GM18873 (cell line): ENCODE data around the gene ELMO3.

Experiments
- ATAC-seq: cut with Tn5 transposase; IDR thresholded peaks from one replicate; pipeline ENCODE4 v1.9.1; 2021; ENCODE audit warnings: mild to moderate bottlenecking, moderate library complexity, moderate number of reproducible peaks; ENCODE audit not compliant: unreplicated experiment, low FRiP score

Gene ELMO3

GRCh38 chr16:67179421-67180080 lies 19.4 kb upstream of the ELMO3 start:
- no peak for ATAC-seq

GRCh38 chr16:67180166-67180565 lies 18.8 kb upstream of the ELMO3 start:
- ATAC-seq = no peak

GRCh38 chr16:67181346-67181745 lies 17.6 kb upstream of the ELMO3 start:
- no peak for ATAC-seq

GRCh38 chr16:67182288-67182687 lies 16.6 kb upstream of the ELMO3 start:
- ATAC-seq = no peak

- no peak for ATAC-seq
Measured at GRCh38 chr16:67183284-67183626, 15.7 kb upstream of the ELMO3 start.

GRCh38 chr16:67183627-67184452 lies 15.1 kb upstream of the ELMO3 start, which contains the start of gene MATCAP1:
TSS of gene MATCAP1 (minus strand) at chr16:67183963. CDS start at chr16:67180610, 3,353 bp downstream.
- peak; percentile 83 for ATAC-seq

GRCh38 chr16:67184453-67184994 lies 14.4 kb upstream of the ELMO3 start:
- no peak for ATAC-seq

GRCh38 chr16:67184995-67185650 lies 13.8 kb upstream of the ELMO3 start:
- no peak for ATAC-seq

GRCh38 chr16:67185651-67186134 lies 13.2 kb upstream of the ELMO3 start:
- ATAC-seq = no peak

- no peak for ATAC-seq
Measured at GRCh38 chr16:67186550-67186950, 12.4 kb upstream of the ELMO3 start.

GRCh38 chr16:67187175-67187890 lies 11.6 kb upstream of the ELMO3 start:
- no peak for ATAC-seq

- ATAC-seq = no peak
Measured at GRCh38 chr16:67188323-67188722, 10.6 kb upstream of the ELMO3 start.

- no peak for ATAC-seq
Measured at GRCh38 chr16:67188798-67189197, 10.1 kb upstream of the ELMO3 start.

- ATAC-seq = no peak
Measured at GRCh38 chr16:67190041-67190440, 8.9 kb upstream of the ELMO3 start, which contains the start of gene EXOC3L1. TSS of gene EXOC3L1 (minus strand) at chr16:67190136. CDS start at chr16:67189676, 460 bp downstream.

GRCh38 chr16:67190448-67191399 lies 8.2 kb upstream of the ELMO3 start:
- ATAC-seq = no peak

GRCh38 chr16:67191411-67191994 lies 7.4 kb upstream of the ELMO3 start:
- ATAC-seq = no peak

GRCh38 chr16:67191995-67192681 lies 6.8 kb upstream of the ELMO3 start, which contains the start of gene E2F4:
TSS of gene E2F4 (plus strand) at chr16:67192155. CDS start at chr16:67192228, 73 bp downstream.
- ATAC-seq = peak; percentile 56

GRCh38 chr16:67192781-67193361 lies 6.1 kb upstream of the ELMO3 start:
- ATAC-seq = no peak
